NT2/D1 (cell line): ENCODE data around the gene HPS5.
"Not testable (repeated sequence)": the region's sequence is repeated elsewhere in the genome, so short reads cannot be mapped to it uniquely, and the experiment has no call there.

Source experiments
- DNase-seq: peaks from one replicate; pipeline ENCODE4 v3.0.0-alpha.2; 2011; ENCODE audit warnings: low read depth, low spot score
- H3K27me3 ChIP-seq: 2 replicates; pipeline ENCODE4 v1.6.0; 2011; ENCODE audit warnings: mild to moderate bottlenecking; ENCODE audit not compliant: insufficient read length, insufficient read depth
- H3K36me3 ChIP-seq: 2 replicates; pipeline ENCODE4 v1.6.1; 2011; ENCODE audit warnings: mild to moderate bottlenecking, low read length, mixed read lengths; ENCODE audit not compliant: insufficient read depth, insufficient read length
- H3K4me1 ChIP-seq: 2 replicates; pipeline ENCODE4 v1.5.1; 2011; ENCODE audit not compliant: insufficient read depth, insufficient read length
- H3K4me3 ChIP-seq: 2 replicates; pipeline ENCODE4 v1.5.1; 2011; ENCODE audit warnings: low read depth; ENCODE audit not compliant: insufficient read length
- H3K9ac ChIP-seq: 2 replicates; pipeline ENCODE4 v1.6.0; 2011; ENCODE audit warnings: low read depth; ENCODE audit not compliant: insufficient read length
- H3K9me3 ChIP-seq: 2 replicates; pipeline ENCODE4 v1.5.1; 2011; ENCODE audit warnings: mild to moderate bottlenecking, low read length; ENCODE audit not compliant: insufficient read depth
- SUZ12 ChIP-seq: IDR thresholded peaks from 2 replicates; pipeline ENCODE4 v1.6.1; 2011; ENCODE audit not compliant: insufficient read length, insufficient read depth; ENCODE audit errors: extremely low read depth
- YY1 ChIP-seq: IDR thresholded peaks from 2 replicates; pipeline ENCODE4 v1.6.1; 2011; ENCODE audit not compliant: insufficient read length, insufficient read depth
- ZNF274 ChIP-seq: IDR thresholded peaks from 2 replicates; pipeline ENCODE4 v1.6.1; 2011; ENCODE audit warnings: mild to moderate bottlenecking, low read depth, low read length

Gene HPS5

DNA sequence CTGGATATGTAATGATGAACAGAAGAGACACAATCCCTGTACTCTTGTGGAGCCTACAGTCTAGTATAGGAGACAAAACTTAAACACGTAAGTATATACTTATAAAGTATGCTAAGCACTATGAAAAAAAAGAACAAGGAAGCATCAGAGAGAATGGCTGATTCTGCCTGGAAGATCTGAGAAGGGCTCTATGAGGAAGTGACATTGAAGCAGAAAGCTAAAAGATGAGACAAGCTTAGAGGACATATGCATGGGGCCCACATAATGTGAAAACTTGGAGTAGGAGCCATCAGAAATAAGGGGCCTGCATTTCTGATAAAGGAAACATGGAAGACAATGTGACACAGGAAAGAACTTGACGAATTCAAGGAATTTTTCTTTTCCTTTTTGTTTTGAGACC lies 39.3 kb downstream of the HPS5 start:
- TF ChIP-seq SUZ12 = no peak
- TF ChIP-seq YY1 = no peak
- no peak for TF ChIP-seq ZNF274
- H3K9ac ChIP-seq = no peak overlapping the region
- no peak for DNase-seq
- H3K4me1 ChIP-seq = no peaks in the 10 kb centered on the region
- no peak overlapping the region for H3K4me3 ChIP-seq
- H3K36me3 ChIP-seq = peaks cover 69% of the 10 kb centered on the region
- no peaks in the 10 kb centered on the region for H3K27me3 ChIP-seq
- no peaks in the 10 kb centered on the region for H3K9me3 ChIP-seq

GRCh38 chr11:18280438-18281045 lies 41.4 kb downstream of the HPS5 start:
- H3K4me3 ChIP-seq = no peak overlapping the region
- TF ChIP-seq YY1 (no peak), ZNF274 (no peak), SUZ12 (no peak)
- H3K9me3 ChIP-seq = no peaks in the 10 kb centered on the region; the same call in 1 of the 2 replicates
- H3K9ac ChIP-seq = no peak overlapping the region
- H3K36me3 ChIP-seq = peaks cover 51% of the 10 kb centered on the region
- H3K4me1 ChIP-seq = no peaks in the 10 kb centered on the region
- DNase-seq = no peak
- no peaks in the 10 kb centered on the region for H3K27me3 ChIP-seq

GRCh38 chr11:18277565-18278271 lies 44.2 kb downstream of the HPS5 start:
- no peaks in the 10 kb centered on the region; the same call in 1 of the 2 replicates for H3K9me3 ChIP-seq
- no peaks in the 10 kb centered on the region for H3K27me3 ChIP-seq
- no peak for DNase-seq
- peaks cover 26% of the 10 kb centered on the region for H3K36me3 ChIP-seq
- TF ChIP-seq ZNF274 (no peak), SUZ12 (no peak), YY1 (no peak)
- H3K4me1 ChIP-seq = no peaks in the 10 kb centered on the region
- no peak overlapping the region for H3K9ac ChIP-seq
- H3K4me3 ChIP-seq = no peak overlapping the region

DNA sequence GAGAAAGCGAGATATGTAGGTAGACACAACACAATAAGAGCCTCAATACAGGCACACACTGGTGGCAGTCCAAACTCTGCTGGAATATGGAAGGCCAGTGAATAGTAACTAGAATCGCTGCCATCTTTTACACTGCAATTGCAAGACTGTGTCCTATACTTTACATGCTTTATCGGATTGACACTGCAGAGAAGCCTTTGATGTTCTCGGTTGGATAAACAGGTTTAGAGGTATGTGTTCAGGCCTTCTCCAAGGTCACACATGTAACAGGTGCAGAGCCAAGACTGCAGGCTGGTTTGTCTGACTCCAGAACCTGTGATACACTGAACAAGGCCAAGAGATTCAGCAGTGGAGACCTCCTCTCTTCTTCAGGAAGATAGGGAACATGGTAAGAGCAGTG lies 50.7 kb downstream of the HPS5 start:
- no peaks in the 10 kb centered on the region for H3K4me1 ChIP-seq
- H3K36me3 ChIP-seq = no peaks in the 10 kb centered on the region
- TF ChIP-seq SUZ12 = no peak
- TF ChIP-seq ZNF274 = no peak
- no peak for TF ChIP-seq YY1
- DNase-seq = no peak
- no peak overlapping the region for H3K4me3 ChIP-seq
- no peaks in the 10 kb centered on the region for H3K9me3 ChIP-seq
- no peaks in the 10 kb centered on the region for H3K27me3 ChIP-seq
- no peak overlapping the region for H3K9ac ChIP-seq

DNA sequence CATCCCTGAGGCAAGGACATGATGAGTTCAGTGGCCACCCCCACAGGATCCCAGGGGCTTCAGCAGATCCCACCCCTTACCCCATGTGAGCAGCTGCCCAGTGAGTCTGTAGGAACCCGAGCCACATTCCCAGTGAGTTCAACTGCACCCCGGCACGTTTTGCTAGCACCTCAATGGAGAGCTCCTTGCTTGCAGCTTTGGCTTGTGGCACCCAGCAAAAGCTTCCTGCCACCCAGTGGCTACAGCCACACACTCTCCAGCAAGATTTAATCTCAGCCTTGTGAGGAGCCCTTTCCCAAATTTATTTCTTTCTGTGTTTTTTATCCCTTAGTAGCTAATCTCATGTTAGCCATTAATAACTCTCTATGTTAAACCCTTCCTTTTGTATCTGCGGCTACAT lies 51.8 kb downstream of the HPS5 start:
- Histone ChIP-seq H3K36me3 (no peaks in the 10 kb centered on the region), H3K4me3 (no peak overlapping the region), H3K9me3 (no peaks in the 10 kb centered on the region), H3K9ac (no peak overlapping the region), H3K4me1 (no peaks in the 10 kb centered on the region), H3K27me3 (no peaks in the 10 kb centered on the region)
- DNase-seq = no peak
- TF ChIP-seq ZNF274 (no peak), SUZ12 (no peak), YY1 (no peak)

- not testable (repeated sequence) for H3K4me1 ChIP-seq, H3K9me3 ChIP-seq, H3K36me3 ChIP-seq, H3K27me3 ChIP-seq, H3K4me3 ChIP-seq, DNase-seq
- H3K9ac ChIP-seq = peak overlapping the region; percentile 32
Measured at GRCh38 chr11:18269252-18269651, 52.7 kb downstream of the HPS5 start.

- not testable (repeated sequence) for DNase-seq
Measured at GRCh38 chr11:18267335-18268133, 54.4 kb downstream of the HPS5 start.

More at GRCh38 chr11:18267335-18268133, 54.4 kb downstream of the HPS5 start:
- not testable (repeated sequence) for H3K4me3 ChIP-seq, H3K4me1 ChIP-seq, H3K27me3 ChIP-seq, H3K9me3 ChIP-seq, H3K9ac ChIP-seq, H3K36me3 ChIP-seq
